ENCODE results near the gene SECTM1. TPM values are rescaled to one million over a fixed set of nuclear protein-coding genes. Genes with fewer than 3 reads are reported as not detected.

SECTM1 gene
- polyA plus RNA-seq, 4 donors, result 1.2 to 3.4 (median 1.6) TPM

DNA sequence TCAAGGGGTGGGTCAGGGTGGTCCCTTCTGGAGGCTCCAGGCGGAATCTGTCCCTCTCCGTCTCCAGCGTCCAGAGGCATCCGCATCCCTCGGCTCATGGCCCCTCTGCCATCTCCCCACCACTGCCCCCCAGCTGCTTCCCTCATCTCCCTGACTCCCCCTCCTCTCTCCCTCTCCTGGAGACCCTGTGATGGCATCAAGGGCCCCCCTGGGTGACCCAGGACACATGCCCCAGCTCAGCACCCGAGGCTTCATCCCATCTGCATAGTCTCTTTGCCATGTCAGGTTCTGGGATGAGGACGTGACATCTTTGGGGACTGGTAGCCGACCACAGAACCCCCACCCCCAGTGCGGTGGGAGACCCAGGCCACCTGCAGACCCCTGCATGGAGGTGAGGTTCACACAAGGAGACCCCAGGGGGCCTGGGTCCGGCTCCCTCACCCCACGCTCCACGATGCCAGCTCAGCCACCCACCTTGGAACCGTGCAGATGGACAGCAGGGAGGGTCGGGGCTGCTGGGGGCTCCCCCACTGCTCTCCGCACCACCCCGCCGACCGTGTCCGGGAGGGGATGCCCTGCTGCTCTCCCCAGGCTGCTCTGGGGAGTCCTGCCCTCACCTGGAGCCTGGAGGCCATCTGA is 3.8 kb downstream of the SECTM1 start:
- DNase-seq (ENCODE audit: low read depth in 4 of 4, low spot score in 2 of 4), result no peak

- DNase-seq (ENCODE audit: low read depth in 4 of 4, low spot score in 2 of 4), result no peak
Observed at GRCh38 chr17:82328994-82329507, 4.5 kb downstream of the SECTM1 start.

DNA sequence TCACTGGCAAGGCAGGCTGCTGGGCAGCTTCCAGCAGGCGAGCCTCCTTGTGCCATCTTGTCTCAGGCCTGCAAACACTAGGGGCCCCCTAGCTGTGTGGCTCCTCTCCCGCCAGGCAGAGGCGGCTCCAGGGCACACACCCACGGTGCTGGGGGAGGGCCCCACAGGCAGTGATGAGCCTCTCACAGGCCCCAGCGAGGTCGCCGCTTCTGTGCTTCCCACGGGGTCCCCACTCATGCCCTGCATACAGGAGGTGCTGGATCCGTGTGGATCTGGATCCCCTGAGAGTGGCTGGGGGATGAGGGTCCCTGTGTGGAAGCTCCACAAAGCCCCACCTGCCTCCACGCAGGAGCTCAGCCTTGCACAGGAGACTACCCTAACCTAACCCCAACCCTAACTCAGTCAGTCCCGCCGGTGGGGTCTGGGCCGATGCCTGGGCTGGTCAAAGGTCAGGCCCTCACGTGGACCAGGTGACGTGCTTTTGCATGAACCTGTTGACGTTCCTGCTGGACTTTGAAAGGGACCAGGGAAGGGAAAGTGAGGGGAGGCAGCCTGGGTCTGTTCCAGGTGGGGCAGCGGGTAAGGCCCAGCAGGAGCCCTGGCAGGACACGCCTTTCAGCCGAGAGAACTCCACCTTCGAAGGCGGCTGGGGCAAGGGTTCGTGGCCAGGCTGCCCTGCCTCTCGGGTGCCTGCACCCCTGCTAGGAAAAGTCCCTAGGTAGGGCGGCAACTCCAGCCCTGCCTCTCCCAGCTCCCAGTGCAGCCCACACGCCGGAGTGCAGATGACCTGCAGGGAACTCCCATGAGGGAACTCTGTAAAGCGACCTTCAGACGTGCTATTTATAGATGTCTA is 5.2 kb downstream of the SECTM1 start:
- DNase-seq (ENCODE audit: low read depth in 4 of 4, low spot score in 2 of 4), result no peak

GRCh38 chr17:82327757-82328140 is 5.8 kb downstream of the SECTM1 start:
- no peak for DNase-seq (ENCODE audit: low read depth in 4 of 4, low spot score in 2 of 4)

DNA sequence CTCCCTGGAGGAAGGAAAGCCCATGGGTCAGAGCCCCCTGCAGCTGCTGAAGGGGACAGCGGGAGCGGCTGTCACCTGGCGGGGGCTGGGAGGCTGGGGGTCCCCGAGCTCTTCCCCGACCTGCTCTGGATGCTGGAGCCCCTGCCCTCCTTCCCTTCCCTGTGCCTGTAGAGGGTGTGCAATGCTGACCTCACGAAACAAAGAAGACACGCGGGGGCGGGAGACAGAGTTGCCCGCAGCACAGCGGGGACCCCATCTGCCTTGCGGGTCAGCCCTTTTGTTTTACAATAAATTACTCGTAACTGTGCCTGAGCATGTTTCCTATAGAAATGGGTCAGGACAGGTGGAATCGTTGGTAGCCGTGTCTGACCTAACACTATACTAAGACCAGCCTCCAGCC is 6.3 kb downstream of the SECTM1 start:
- no peak for DNase-seq (ENCODE audit: low read depth in 4 of 4, low spot score in 2 of 4)

- no peak for DNase-seq (ENCODE audit: low read depth in 4 of 4, low spot score in 2 of 4)
Observed at GRCh38 chr17:82325286-82326180, 8.0 kb downstream of the SECTM1 start.

DNA sequence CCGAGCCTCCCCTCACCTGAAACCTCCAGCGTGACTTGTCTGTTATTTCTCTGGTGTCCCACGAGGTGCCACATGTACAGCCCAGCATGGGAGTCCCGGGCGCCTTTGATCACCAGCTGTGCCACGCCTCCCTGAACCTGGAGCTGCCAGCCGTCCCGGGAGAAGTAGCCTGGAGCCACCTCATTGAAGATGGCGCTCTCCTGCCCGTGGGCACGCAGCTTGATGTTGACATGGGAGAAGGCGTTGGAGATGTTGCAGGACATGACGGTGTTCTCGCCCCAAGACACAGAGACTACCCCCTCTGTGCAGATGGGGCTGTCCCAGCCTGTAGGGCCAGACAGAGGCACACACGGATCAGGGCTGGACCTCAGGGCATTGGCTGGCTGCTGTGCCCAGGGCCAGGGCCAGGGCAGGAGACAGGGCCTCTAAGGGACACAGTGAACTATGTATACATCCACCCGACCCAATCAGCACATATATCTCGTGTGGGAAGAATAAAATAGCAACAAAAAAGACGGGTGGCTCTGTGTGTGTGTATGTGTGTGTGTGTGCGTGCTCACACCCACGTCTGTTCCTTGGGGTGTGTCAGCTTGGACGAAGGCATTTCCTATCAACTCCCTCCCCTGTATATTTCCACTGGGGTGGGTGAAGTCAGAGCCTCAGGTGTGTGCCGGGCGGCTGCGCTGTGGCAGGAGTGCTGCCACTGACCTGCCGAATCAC is 8.8 kb downstream of the SECTM1 start:
- no peak for DNase-seq (ENCODE audit: low read depth in 4 of 4, low spot score in 2 of 4)

- DNase-seq (ENCODE audit: low read depth in 4 of 4, low spot score in 2 of 4), result no peak
Observed at GRCh38 chr17:82323514-82324234, 9.9 kb downstream of the SECTM1 start.

DNA sequence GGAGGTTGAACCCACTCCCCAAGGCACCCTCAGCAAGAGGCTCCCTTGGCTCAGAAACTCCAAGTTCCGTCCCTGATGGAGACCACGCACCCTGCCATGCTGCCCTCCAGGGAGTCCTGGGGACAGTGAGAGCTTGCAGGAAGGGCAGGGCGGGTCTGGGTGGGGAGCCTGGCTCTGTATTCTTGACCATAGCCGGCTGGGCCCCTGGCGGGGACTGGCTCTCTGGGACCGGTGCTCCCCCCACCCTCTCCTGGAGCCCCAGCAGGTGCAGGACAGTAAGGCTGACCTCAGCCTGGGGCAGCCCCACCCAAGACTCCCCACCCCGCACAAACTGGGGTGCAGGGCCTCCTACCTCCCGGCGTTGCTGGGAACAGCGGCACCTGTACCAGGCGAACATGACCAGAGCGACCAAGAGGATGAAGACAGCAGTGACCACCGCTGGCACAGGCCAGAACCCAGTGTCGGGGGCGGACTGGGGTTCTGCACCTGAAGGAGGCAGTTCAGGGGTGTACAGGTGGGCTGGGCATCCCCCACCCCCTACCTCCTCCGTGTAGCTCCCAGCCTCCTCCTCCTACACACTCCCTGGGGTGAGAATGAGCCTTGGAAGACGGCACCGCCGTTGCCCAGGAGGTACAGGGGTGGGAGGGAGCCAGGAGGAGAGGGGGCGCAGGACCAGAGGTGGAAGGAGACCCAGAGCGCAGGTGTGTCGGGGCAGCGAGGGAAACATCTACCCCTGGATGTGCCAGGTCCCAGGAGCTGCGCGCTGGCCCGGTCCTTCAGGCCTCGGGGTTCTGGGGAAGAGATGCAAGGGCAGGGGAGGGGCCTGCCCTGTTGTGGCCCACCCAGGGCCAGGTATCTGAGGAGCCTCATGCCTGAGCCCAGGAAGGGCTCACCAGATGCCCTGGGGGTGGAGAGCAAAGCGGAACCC is 10.8 kb downstream of the SECTM1 start:
- DNase-seq (ENCODE audit: low read depth in 4 of 4, low spot score in 2 of 4), result no peak

GRCh38 chr17:82321947-82322466 is 11.6 kb downstream of the SECTM1 start:
- DNase-seq (ENCODE audit: low read depth in 4 of 4, low spot score in 2 of 4), result no peak

GRCh38 chr17:82320956-82321927 is 12.3 kb downstream of the SECTM1 start:
- no peak for DNase-seq (ENCODE audit: low read depth in 4 of 4, low spot score in 2 of 4)

DNA sequence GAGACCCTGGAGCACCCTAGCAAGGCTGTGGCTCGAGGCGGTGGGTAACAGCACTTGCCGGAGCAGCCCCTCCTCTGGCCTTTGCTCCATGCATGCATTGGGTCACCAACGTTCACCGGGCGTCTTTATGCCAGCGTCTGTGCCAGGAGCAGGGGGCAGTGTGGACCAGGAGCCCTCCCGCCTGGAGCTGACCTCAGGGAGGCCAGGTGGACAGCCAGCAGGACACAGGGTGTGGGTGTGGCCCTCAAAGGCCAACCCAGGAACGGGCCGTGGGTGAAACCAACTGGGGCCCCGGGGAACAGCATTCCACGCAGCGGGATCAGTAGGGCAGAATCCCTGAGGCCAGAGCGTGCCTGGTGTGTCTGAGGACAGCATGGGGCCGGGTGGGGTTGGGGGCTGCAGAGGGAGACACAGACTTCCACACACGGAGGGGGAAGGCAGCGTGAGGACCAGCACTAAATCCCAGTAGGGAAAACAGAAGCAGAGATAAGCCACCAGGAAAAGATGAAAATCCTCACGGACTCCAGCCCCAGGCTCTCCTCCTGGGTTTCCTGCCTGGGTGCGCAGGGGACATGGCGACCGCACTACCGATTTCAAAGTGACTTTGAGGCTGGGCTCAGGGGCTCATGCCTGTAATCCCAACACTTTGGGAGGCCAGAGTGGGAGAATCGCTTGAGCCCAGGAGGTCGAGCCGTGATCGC is 13.3 kb downstream of the SECTM1 start:
- no peak for DNase-seq (ENCODE audit: low read depth in 4 of 4, low spot score in 2 of 4)

GRCh38 chr17:82319619-82320062 is 13.9 kb downstream of the SECTM1 start:
- DNase-seq (ENCODE audit: low read depth in 4 of 4, low spot score in 2 of 4), result no peak

DNA sequence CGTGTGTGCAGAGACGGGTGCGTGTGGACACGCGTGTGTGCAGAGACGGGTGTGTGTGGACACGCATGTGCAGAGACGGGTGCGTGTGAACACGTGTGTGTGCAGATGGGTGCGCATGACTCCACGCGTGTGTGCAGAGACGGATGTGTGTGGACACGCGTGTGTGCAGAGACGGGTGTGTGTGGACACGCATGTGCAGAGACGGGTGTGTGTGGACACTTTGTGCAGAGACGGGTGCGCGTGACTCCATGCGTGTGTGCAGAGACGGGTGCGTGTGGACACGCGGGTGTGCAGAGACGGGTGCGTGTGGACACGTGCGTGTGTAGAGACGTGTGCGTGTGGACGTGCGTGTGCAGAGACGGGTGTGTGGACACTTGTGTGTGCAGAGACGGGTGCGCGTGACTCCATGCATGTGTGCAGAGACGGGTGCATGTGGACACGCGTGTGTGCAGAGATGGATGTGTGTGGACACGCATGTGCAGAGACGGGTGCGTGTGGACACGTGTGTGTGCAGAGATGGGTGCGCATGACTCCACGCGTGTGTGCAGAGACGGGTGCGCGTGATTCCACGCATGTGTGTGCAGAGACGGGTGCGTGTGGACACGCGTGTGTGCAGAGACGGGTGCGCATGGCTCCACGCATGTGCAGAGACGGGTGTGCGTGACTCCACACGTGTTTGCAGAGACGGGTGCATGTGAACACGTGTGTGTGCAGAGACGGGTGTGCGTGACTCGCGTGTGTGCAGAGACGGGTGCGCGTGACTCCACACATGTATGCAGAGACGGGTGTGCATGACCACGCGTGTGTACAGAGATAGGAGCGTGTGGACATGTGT is 14.6 kb downstream of the SECTM1 start:
- DNase-seq (ENCODE audit: low read depth in 4 of 4, low spot score in 2 of 4), result no peak

DNA sequence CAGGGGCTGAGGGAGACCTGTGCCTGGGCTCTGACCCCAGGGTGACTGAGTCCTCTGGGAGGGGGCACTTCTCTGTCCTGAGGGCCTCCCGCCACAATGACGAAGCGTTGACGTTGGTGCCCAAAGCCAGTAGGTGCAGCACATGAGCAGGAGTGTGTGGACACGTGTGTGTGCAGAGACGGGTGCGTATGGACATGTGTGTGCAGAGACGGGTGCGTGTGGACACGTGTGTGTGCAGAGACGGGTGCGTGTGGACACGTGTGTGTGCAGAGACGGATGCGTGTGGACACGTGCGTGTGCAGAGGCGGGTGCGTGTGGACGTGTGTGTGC is 15.4 kb downstream of the SECTM1 start:
- no peak for DNase-seq (ENCODE audit: low read depth in 4 of 4, low spot score in 2 of 4)
